Effector memory CD4-positive, alpha-beta T cell (primary cell): ENCODE results near the gene PLA2R1.
"Not testable (repeated sequence)": the region's sequence is repeated elsewhere in the genome, so short reads cannot be mapped to it uniquely, and the experiment has no call there.

Source experiments
- DNase-seq, 3 donors: peaks; one replicate each; pipeline ENCODE4 v3.0.0-alpha.2; 2020
- H3K27ac ChIP-seq: 2 replicates; pipeline ENCODE4 v1.7.0; 2013; ENCODE audit warnings: mild to moderate bottlenecking, low read length, moderate library complexity; ENCODE audit not compliant: insufficient read depth, poor library complexity, severe bottlenecking
- H3K27me3 ChIP-seq: replicated peaks from 2 replicates; pipeline ENCODE4 v1.7.0; 2013; ENCODE audit warnings: mild to moderate bottlenecking, low read length; ENCODE audit not compliant: insufficient read depth, control insufficient read depth, poor library complexity, severe bottlenecking
- H3K36me3 ChIP-seq: 2 replicates; pipeline ENCODE4 v1.7.0; 2013; ENCODE audit warnings: mild to moderate bottlenecking, low read length, moderate library complexity; ENCODE audit not compliant: control insufficient read depth, insufficient read depth
- H3K4me1 ChIP-seq: 2 replicates; pipeline ENCODE4 v1.7.0; 2013; ENCODE audit warnings: low read length, mild to moderate bottlenecking; ENCODE audit not compliant: control insufficient read depth, insufficient read depth, poor library complexity, severe bottlenecking
- H3K4me3 ChIP-seq: 2 replicates; pipeline ENCODE4 v1.7.0; 2013; ENCODE audit warnings: low read length, low read depth, mild to moderate bottlenecking; ENCODE audit not compliant: insufficient read depth, poor library complexity, severe bottlenecking
- H3K9me3 ChIP-seq: 2 replicates; pipeline ENCODE4 v1.7.0; 2013; ENCODE audit warnings: mild to moderate bottlenecking, low read length, moderate library complexity; ENCODE audit not compliant: control insufficient read depth

PLA2R1 gene

GRCh38 chr2:160052531-160052930, 9.9 kb downstream of the PLA2R1 start:
- Histone ChIP-seq H3K4me1 (no peaks in the 10 kb centered on the region), H3K27ac (no peak overlapping the region), H3K36me3 (no peaks in the 10 kb centered on the region), H3K27me3 (no peaks in the 10 kb centered on the region), H3K9me3 (no peaks in the 10 kb centered on the region), H3K4me3 (no peak overlapping the region)
- DNase-seq: no peak

- Histone ChIP-seq H3K4me1 (no peaks in the 10 kb centered on the region), H3K9me3 (no peaks in the 10 kb centered on the region), H3K4me3 (no peak overlapping the region), H3K27ac (no peak overlapping the region), H3K36me3 (no peaks in the 10 kb centered on the region), H3K27me3 (no peaks in the 10 kb centered on the region)
- DNase-seq: no peak
These were observed 11.0 kb downstream of the PLA2R1 start for GRCh38 chr2:160051371-160051800.

DNA sequence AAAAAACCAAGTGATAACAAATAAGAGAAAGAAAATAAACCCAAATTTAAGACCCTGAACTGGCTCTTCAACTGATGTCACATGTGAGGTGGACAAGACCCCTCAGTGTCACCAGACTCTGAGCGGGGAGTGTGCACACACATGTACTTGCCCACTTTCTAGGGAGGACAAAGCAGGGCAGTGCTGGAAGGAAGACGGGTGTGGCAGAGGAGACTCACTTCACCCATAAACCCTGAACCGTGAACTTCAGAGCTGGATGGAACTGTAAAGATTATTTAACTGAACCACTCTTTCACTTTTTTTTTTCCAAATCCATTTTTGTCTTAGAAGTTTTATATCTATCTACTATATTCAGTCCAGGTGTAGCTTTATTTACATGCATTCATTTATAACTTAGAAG, 12.3 kb downstream of the PLA2R1 start:
- no peak overlapping the region for H3K27ac ChIP-seq
- no peaks in the 10 kb centered on the region for H3K4me1 ChIP-seq
- H3K4me3 ChIP-seq: no peak overlapping the region
- no peaks in the 10 kb centered on the region for H3K9me3 ChIP-seq
- H3K36me3 ChIP-seq: no peaks in the 10 kb centered on the region
- no peak for DNase-seq
- no peaks in the 10 kb centered on the region for H3K27me3 ChIP-seq

GRCh38 chr2:160045703-160046210, 16.7 kb downstream of the PLA2R1 start:
- no peak for DNase-seq
- Histone ChIP-seq H3K27ac (no peak overlapping the region), H3K27me3 (no peaks in the 10 kb centered on the region), H3K4me1 (no peaks in the 10 kb centered on the region), H3K4me3 (no peak overlapping the region), H3K9me3 (no peaks in the 10 kb centered on the region), H3K36me3 (no peaks in the 10 kb centered on the region)

DNA sequence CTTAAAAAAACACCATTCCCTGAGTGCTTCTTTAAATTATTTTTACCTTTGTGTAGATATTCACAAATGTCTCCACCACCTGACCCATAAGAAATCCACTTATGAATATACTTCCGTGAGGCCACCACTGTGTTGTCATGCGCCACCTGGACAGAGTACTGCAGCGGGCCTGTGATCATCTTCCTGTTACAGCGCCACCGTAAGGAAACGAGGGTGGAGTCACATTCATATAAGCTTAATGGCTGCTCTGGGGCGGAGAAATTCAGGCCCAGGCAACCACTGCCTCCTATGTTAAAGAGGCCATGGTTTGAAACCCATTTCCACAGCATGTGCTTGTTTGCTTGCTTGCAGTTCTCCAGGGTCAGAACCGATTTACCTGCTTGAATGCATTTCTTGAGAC, 17.7 kb downstream of the PLA2R1 start:
- no peaks in the 10 kb centered on the region for H3K27me3 ChIP-seq
- DNase-seq: no peak
- no peak overlapping the region for H3K27ac ChIP-seq
- no peaks in the 10 kb centered on the region for H3K36me3 ChIP-seq
- H3K4me1 ChIP-seq: no peaks in the 10 kb centered on the region
- H3K9me3 ChIP-seq: no peaks in the 10 kb centered on the region
- no peak overlapping the region for H3K4me3 ChIP-seq

GRCh38 chr2:160043265-160043664, 19.1 kb downstream of the PLA2R1 start:
- H3K4me3 ChIP-seq: no peak overlapping the region
- H3K4me1 ChIP-seq: no peaks in the 10 kb centered on the region
- no peak for DNase-seq
- H3K27me3 ChIP-seq: no peaks in the 10 kb centered on the region
- no peaks in the 10 kb centered on the region for H3K36me3 ChIP-seq
- H3K27ac ChIP-seq: no peak overlapping the region
- no peaks in the 10 kb centered on the region for H3K9me3 ChIP-seq

GRCh38 chr2:160042054-160042453, 20.4 kb downstream of the PLA2R1 start:
- no peaks in the 10 kb centered on the region for H3K9me3 ChIP-seq
- no peaks in the 10 kb centered on the region for H3K4me1 ChIP-seq
- no peak overlapping the region for H3K27ac ChIP-seq
- DNase-seq: no peak
- H3K27me3 ChIP-seq: no peaks in the 10 kb centered on the region
- no peaks in the 10 kb centered on the region for H3K36me3 ChIP-seq
- no peak overlapping the region for H3K4me3 ChIP-seq

DNA sequence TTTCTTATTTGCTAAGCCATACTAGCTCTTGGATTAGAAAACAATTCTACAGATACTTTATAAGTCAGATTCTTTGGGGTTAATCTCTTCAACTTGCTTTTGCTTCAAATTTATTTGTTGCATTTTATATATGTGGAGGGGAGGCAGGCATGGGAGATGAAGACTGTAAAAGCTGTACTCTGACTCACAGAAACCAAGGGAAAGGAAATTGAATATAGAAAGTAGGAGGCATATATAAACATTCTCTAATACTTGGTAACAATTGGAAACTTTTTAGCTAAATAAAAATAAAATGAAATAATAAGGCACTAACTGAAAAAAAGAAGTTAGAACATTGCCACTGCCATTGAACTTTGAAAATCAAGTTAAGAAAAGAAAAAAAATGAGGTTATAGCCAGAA, 21.3 kb downstream of the PLA2R1 start:
- no peak for DNase-seq
- no peaks in the 10 kb centered on the region for H3K36me3 ChIP-seq
- no peak overlapping the region for H3K4me3 ChIP-seq
- H3K27me3 ChIP-seq: no peaks in the 10 kb centered on the region
- H3K9me3 ChIP-seq: no peaks in the 10 kb centered on the region
- H3K4me1 ChIP-seq: no peaks in the 10 kb centered on the region
- no peak overlapping the region for H3K27ac ChIP-seq

- Histone ChIP-seq H3K9me3 (no peaks in the 10 kb centered on the region), H3K27me3 (no peaks in the 10 kb centered on the region), H3K4me3 (no peak overlapping the region), H3K27ac (no peak overlapping the region), H3K36me3 (no peaks in the 10 kb centered on the region), H3K4me1 (no peaks in the 10 kb centered on the region)
- DNase-seq: no peak
These were observed 23.1 kb downstream of the PLA2R1 start for GRCh38 chr2:160039166-160039903.

DNA sequence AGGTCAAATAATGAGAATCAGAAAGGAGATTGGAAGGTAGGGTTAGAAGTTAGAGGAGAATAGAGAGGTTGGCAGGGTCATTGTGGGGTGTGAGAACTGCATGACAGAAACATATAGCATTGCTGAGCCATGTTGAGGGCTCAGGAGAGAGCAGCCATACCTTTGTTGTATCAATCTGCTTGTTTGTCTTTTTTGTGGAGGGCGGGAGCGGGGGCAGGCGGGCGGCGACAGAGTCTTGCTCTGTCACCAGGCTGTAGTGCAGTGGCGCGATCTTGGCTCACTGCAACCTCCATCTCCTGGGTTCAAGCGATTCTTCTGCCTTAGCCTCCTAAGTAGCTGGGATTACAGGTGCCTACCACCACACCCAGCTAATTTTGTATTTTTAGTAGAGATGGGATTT, 23.8 kb downstream of the PLA2R1 start:
- H3K27me3 ChIP-seq, H3K4me3 ChIP-seq, H3K9me3 ChIP-seq, H3K27ac ChIP-seq, H3K4me1 ChIP-seq, DNase-seq, H3K36me3 ChIP-seq: not testable (repeated sequence)
